GM12873 (cell line): ENCODE measurements around the gene NEAT1.

Experiments used
- CTCF ChIP-seq: IDR thresholded peaks from 2 replicates; pipeline ENCODE4 v1.5.1; 2012; ENCODE audit warnings: low read depth, mild to moderate bottlenecking, moderate library complexity, low read length, control low read depth; ENCODE audit not compliant: insufficient read depth; ENCODE audit errors: missing control alignments

Gene NEAT1

DNA sequence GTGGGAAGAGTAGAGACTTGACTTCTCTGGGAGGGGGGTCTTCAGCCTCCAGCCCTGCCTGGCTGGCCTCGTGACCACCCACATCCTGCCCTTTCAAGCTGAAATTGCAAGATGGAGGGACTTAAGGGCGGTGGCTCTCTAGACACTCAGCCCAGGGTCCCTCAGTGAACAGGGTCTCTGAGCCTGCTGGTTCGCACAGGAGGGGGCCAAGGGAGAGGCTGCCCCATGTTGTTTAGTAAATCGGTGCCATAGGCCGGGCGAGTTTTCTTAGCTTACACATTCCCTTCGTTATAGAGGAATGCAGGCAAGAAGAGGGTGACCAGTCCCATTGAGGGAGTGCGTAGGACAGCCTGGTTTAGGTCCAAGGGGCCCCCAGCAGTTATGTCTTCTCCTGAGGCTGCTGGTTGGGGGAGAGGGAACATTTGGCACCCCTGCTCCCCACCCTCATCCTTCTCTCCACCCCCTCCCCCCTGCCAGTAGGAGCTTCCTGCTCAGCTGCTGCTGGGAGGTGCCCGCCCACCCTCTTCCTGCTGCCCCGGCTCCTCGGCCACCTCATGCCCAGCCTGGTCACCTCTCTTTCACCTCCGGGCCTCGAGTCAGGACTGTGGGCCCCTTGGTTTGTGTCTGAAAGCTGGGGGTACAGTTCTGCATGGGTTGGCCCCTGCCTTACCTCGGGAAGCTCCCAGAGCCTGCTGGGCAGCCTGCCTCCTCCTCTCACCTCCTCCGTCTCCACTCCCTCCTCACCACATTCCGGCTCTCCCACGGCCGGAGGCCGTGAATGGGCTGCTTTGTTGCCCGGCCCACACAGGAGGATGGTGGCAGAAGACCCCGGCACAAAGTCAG is 32.3 kb upstream of the NEAT1 start:
- no peak for TF ChIP-seq CTCF

DNA sequence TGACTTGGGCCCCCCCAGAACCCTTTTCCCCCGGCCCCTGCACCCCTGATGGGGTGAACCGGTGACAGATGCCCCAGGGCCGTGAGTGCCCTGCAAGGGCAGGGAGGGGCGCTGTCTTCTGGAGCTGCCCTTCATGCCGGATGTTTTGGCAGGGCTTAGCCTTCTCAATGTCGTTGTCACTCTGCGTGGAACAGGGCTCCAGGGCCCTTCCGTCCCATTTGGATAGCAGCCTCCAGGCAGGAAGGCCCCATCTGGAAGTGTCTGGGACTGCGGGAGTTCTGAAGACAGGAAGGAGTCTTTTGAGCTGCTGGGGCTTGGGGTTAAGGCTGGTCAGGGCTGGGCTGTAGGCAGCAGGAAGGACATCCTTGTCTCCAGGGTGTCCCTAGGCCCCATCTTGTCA is 31.6 kb upstream of the NEAT1 start:
- no peak for TF ChIP-seq CTCF

DNA sequence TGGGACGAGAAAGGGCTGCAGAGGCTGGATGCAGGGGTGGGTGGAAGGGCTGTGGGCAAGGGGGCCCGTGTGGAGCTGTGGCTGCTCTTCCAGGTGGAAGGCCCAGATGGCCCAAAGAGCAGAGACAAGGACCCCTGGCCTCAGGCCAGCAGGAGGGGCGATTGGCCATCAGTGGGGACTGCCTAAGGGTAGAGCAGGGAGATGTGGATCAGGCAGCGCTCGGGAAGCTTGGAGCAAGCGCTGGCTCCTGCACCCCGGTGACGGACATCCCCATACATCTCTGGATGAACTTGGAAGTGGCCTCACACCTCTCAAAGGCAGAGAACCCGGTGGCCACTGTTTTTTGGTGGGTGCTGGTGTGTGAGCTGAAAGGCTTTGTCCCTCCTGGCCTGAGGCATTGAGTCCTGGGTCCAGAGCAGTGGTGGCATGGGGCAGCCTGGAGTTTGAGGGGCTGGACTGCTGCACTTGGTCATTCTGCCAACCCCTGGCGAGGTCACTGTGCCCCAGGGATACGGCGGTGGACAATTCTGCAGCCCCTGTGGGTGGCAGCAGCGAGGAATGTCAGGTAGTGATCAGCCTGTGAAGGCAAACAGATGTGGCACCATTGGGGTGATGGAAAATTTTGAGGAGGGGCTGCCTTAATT is 30.3 kb upstream of the NEAT1 start:
- TF ChIP-seq CTCF = no peak

DNA sequence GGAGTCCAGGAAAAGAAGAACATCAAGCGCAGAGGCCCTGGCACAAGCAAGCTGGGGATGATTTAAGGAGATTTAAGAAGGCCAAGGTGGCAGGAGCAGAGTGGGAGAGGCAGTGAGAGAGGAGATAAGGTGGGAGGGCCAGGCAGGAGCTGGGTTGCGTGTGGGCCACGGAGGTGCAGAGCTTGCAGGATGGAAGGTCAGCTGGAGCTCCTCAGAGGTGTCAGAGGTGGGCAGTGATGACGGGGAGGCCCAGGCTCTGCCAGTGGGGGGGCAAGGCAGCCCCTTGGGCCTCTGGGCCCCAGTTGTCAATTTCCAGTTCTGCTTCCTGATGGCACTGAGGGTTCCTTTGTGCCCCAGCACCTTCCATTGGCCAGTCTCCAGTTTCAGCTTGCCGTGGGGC is 29.7 kb upstream of the NEAT1 start:
- no peak for TF ChIP-seq CTCF

GRCh38 chr11:65393513-65394079 is 29.0 kb upstream of the NEAT1 start:
- TF ChIP-seq CTCF = no peak

- no peak for TF ChIP-seq CTCF
Measured at GRCh38 chr11:65394125-65394536, 28.5 kb upstream of the NEAT1 start.

DNA sequence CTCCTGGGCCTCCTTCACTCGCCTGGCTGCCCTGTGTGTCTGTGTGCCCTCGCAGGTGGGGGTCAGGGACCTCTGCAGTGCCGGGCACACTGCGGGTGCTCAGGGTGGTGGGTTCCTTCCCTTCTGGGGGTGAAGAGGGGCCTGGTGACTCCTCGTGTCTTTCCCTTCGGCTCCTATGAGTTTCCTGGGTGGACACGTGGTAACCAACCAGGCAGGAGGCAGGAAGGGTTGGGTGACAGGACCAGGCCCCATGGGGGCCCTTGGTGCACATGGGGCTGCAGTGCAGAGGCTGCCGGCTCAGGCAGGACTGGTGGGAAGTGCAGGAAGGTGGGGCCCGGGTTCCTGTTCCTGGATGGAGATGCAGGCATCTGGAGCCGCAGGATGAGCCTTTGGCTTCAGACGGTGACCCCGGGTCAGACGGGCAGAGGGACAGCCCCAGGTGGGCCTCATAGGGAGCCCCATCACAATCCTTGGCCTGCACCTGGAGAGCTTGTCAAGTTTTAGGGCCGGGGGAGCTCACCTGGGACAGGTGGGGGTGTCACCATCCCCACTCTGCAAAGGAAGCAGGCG is 26.6 kb upstream of the NEAT1 start:
- no peak for TF ChIP-seq CTCF
